Central memory CD8-positive, alpha-beta T cell (primary cell): ENCODE data around the gene OR5D16.
"Not testable (repeated sequence)": the region's sequence is repeated elsewhere in the genome, so short reads cannot be mapped to it uniquely, and the experiment has no call there.

Experiments used
- ATAC-seq: fragments of 150-1000 bp; cut with Tn5 transposase; replicated peaks from 2 replicates; pipeline ENCODE4 v1.10.0; 2022; ENCODE audit warnings: mild to moderate bottlenecking, moderate FRiP score, moderate number of reproducible peaks; ENCODE audit not compliant: poor library complexity, severe bottlenecking; ENCODE audit errors: extremely low read depth
- DNase-seq, 2 donors: peaks; one replicate each; pipeline ENCODE4 v3.0.0; 2021; ENCODE audit warnings: low spot score in 2 of 2
- H3K27ac Mint-ChIP-seq: one replicate; pipeline ENCODE4 v1.8.0; 2022; ENCODE audit warnings: low read depth, mild to moderate bottlenecking, moderate library complexity, mixed read lengths
- H3K27me3 Mint-ChIP-seq: one replicate; pipeline ENCODE4 v1.8.0; 2022; ENCODE audit warnings: mixed read lengths
- H3K36me3 Mint-ChIP-seq: one replicate; pipeline ENCODE4 v1.8.0; 2022; ENCODE audit warnings: mild to moderate bottlenecking, moderate library complexity, mixed read lengths; ENCODE audit not compliant: insufficient read depth
- H3K4me1 Mint-ChIP-seq: one replicate; pipeline ENCODE4 v1.8.0; 2022; ENCODE audit warnings: mixed read lengths
- H3K4me3 Mint-ChIP-seq: one replicate; pipeline ENCODE4 v1.8.0; 2022; ENCODE audit warnings: mild to moderate bottlenecking, moderate library complexity, mixed read lengths
- H3K9me3 Mint-ChIP-seq: one replicate; pipeline ENCODE4 v1.8.0; 2022; ENCODE audit warnings: mixed read lengths

The OR5D16 gene

DNA sequence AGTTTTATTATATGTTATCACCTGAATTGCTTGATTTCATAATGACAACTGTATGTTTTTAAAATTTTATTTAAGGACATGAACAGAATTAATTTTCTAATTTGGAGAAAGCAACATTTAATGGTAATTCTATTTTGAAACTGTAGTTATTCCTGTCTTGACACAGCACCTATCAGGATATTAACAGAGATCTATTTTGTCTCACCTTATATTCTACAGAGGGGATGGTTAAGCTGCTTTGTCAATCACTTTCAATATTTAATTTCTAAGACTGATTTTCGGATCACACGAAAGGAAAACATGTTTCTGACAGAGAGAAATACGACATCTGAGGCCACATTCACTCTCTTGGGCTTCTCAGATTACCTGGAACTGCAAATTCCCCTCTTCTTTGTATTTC is at the start of gene OR5D16:
TSS of gene OR5D16 (plus strand) at position 301 of the 400 bp plus-strand sequence. CDS start at position 301, 0 bp downstream.
- ATAC-seq, result no peak
- Mint-ChIP-seq H3K27ac (no peak within 1 kb of the TSS), H3K36me3 (no peaks in the 10 kb centered on the region), H3K27me3 (no peaks in the 10 kb centered on the region), H3K4me3 (no peak within 1 kb of the TSS), H3K4me1 (no peaks in the 10 kb centered on the region), H3K9me3 (peaks cover 25% of the 10 kb centered on the region)
- no peak for DNase-seq

DNA sequence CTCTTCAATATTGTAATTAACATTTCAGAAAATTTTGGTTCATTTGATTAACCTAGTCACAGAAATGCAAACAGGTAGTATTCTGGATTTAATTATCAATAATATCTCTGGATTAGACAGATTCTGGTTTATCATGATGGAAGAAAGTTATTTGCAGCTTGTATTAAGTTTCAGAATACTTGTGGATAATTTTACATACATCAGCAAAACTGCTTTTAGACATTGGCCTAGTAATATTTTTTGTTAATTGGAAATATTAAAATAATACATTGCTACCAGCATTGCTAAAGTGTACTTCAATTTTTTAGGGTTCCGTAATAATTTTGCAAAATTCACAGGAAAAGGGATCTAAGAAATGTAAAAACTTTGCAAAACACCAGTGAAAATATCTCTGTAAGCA is 46.9 kb upstream of the OR5D16 start:
- no peak overlapping the region for H3K4me3 Mint-ChIP-seq
- no peaks in the 10 kb centered on the region for H3K27me3 Mint-ChIP-seq
- peaks cover 20% of the 10 kb centered on the region for H3K9me3 Mint-ChIP-seq
- H3K4me1 Mint-ChIP-seq, result no peaks in the 10 kb centered on the region
- DNase-seq, result no peak
- H3K27ac Mint-ChIP-seq, result no peak overlapping the region
- H3K36me3 Mint-ChIP-seq, result no peaks in the 10 kb centered on the region
- ATAC-seq, result no peak

DNA sequence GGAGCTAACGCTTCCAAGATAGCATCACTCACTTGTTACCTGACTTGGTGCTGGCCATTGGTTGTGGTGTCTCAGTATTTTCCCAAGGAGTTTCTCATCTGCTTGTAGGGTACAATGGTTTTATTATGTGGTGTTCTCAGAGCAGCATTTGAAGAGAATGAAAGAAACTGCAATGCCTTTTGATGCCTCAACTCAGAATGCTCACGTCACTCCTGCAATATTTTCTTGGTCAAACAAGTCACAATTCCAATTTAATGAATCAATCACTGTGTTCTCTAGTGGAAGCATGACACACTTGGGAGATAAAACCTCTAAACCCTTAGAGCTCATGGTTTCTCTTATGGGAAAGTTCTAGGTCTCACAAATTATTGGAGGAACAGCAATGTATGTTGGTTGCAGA is 45.2 kb upstream of the OR5D16 start:
- peaks cover 8% of the 10 kb centered on the region for H3K9me3 Mint-ChIP-seq
- ATAC-seq (no peak), DNase-seq (no peak)
- H3K4me1 Mint-ChIP-seq, result no peaks in the 10 kb centered on the region
- H3K27ac Mint-ChIP-seq, result no peak overlapping the region
- H3K27me3 Mint-ChIP-seq, result no peaks in the 10 kb centered on the region
- H3K4me3 Mint-ChIP-seq, result no peak overlapping the region
- no peaks in the 10 kb centered on the region for H3K36me3 Mint-ChIP-seq

- peaks cover 13% of the 10 kb centered on the region for H3K9me3 Mint-ChIP-seq
- no peak within 1 kb of the TSS for H3K27ac Mint-ChIP-seq
- H3K4me1 Mint-ChIP-seq, result no peaks in the 10 kb centered on the region
- H3K4me3 Mint-ChIP-seq, result no peak within 1 kb of the TSS
- H3K36me3 Mint-ChIP-seq, result no peaks in the 10 kb centered on the region
- H3K27me3 Mint-ChIP-seq, result no peaks in the 10 kb centered on the region
- no peak for DNase-seq
- ATAC-seq, result no peak
These were observed 43.3 kb upstream of the OR5D16 start, which contains the start of gene OR5D14 for GRCh38 chr11:55795256-55795655. Gene OR5D14 (plus strand): TSS chr11:55795556. CDS start chr11:55795556, 0 bp downstream.

DNA sequence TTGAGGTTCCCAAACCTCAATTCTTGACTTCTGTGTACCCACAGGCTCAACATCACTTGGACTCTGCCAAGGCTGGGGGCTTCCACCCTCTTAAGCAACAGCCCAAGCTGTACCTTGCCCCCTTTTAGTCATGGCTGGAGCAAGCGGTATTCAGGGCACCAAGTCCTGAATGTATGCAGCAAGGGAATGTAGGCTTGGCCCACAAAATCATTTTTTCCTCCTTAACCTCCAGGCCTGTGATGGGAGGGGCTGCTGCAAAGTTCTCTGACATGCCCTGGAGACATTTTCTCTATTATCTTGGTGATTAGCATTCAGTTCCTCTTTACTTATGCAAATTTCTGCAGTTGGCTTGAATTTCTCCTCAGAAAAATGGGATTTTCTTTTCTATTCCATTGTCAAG is 32.3 kb upstream of the OR5D16 start:
- peaks cover 1% of the 10 kb centered on the region for H3K36me3 Mint-ChIP-seq
- DNase-seq (no peak), ATAC-seq (no peak)
- H3K27ac Mint-ChIP-seq, result no peak overlapping the region
- no peaks in the 10 kb centered on the region for H3K27me3 Mint-ChIP-seq
- no peak overlapping the region for H3K4me3 Mint-ChIP-seq
- peaks cover 18% of the 10 kb centered on the region for H3K9me3 Mint-ChIP-seq
- no peaks in the 10 kb centered on the region for H3K4me1 Mint-ChIP-seq

DNA sequence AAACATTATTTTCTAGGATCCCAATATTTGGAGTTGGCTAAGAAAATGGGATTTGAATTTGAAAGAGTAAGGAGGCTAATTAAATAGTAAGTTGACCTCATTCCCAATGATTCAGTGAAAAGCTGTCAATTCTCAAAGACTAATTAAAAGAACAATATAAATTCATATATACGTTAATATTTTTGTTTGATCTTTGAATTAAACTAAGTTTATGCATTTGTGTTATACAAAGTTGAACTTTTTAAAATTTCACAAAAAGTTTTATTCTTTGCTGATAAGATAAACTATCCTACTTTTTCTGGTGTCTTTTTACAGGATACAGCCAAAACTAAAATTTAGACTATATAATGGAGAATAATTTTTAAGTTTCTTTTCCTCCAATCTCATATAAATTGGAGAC is 27.5 kb upstream of the OR5D16 start, which contains the start of gene OR5L1:
TSS of gene OR5L1 (plus strand) at position 301 of the 400 bp plus-strand sequence. CDS start 100 bp downstream, outside the sequence.
- DNase-seq (no peak), ATAC-seq (no peak)
- H3K27me3 Mint-ChIP-seq, result no peaks in the 10 kb centered on the region
- peaks cover 22% of the 10 kb centered on the region for H3K9me3 Mint-ChIP-seq
- H3K4me1 Mint-ChIP-seq, result no peaks in the 10 kb centered on the region
- no peaks in the 10 kb centered on the region for H3K36me3 Mint-ChIP-seq
- H3K27ac Mint-ChIP-seq, result no peak within 1 kb of the TSS
- no peak within 1 kb of the TSS for H3K4me3 Mint-ChIP-seq

DNA sequence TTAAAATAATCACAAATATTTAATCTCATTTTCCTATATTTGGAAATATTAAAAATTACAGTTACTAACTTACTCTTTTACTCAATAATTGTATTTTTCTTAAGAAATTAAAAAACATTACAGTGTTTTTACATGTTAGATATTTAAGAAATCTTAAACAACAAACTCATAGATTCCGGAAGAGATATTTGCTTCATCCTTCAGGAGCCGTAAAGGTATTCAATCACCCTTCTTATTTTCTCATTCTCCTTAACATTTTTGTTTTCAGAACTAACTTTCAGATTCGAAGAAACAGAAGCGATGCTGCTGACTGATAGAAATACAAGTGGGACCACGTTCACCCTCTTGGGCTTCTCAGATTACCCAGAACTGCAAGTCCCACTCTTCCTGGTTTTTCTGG is 19.2 kb upstream of the OR5D16 start, which contains the start of gene OR5D18:
TSS of gene OR5D18 (plus strand) at position 301 of the 400 bp plus-strand sequence. CDS start at position 301, 0 bp downstream.
- no peaks in the 10 kb centered on the region for H3K27me3 Mint-ChIP-seq
- no peaks in the 10 kb centered on the region for H3K36me3 Mint-ChIP-seq
- no peak within 1 kb of the TSS for H3K27ac Mint-ChIP-seq
- no peak for DNase-seq
- H3K4me1 Mint-ChIP-seq, result no peaks in the 10 kb centered on the region
- ATAC-seq, result no peak
- peaks cover 27% of the 10 kb centered on the region for H3K9me3 Mint-ChIP-seq
- no peak within 1 kb of the TSS for H3K4me3 Mint-ChIP-seq

GRCh38 chr11:55826919-55827318 is 11.6 kb upstream of the OR5D16 start, which contains the start of gene OR5L2:
Gene OR5L2 (plus strand): TSS chr11:55827219. CDS start chr11:55827219, 0 bp downstream.
- Mint-ChIP-seq H3K9me3 (peaks cover 19% of the 10 kb centered on the region), H3K4me1 (no peaks in the 10 kb centered on the region), H3K27me3 (no peaks in the 10 kb centered on the region), H3K36me3 (no peaks in the 10 kb centered on the region), H3K4me3 (no peak within 1 kb of the TSS), H3K27ac (no peak within 1 kb of the TSS)
- ATAC-seq (no peak), DNase-seq (no peak)

DNA sequence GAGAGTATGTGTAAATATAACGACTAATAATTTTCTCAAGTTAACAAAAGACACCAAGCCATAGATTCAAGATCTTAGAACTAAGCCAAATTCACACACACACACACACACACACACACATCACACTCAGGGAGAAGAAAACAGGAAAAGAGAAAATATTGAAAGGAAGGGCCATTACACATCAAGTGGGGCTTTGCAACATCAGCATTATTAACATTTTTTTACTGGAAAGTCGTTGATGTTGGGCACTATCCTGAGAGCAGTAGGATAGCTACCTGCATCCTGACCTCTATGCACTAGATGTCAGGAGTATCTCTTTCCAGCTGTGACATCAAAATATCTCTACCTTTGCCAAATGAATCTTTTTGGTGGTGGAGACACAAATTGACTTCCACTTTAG is 8.9 kb downstream of the OR5D16 start:
- H3K27me3 Mint-ChIP-seq, result no peaks in the 10 kb centered on the region

DNA sequence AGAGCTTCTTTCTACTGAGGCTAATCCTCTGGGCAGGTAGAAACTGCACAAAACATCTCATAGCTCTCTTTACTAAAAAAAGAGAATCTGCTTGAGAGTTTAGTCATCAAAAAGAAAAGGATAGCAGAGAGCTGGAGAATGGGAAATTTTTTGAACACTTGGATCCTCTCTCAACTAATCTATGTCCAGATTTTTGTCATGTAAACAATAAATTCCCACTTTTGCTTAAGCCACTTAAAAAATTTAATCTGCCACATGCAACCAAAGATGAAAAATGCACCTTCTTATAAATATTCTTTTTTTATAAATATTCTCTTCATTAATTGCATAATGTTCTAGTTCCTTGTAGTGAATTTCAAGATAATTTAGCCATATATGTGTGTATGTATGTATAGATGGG is 10.5 kb downstream of the OR5D16 start:
- Mint-ChIP-seq H3K4me1 (no peaks in the 10 kb centered on the region), H3K9me3 (peaks cover 24% of the 10 kb centered on the region), H3K27ac (no peak overlapping the region), H3K27me3 (no peaks in the 10 kb centered on the region), H3K36me3 (no peaks in the 10 kb centered on the region), H3K4me3 (no peak overlapping the region)
- no peak for DNase-seq
- no peak for ATAC-seq

More for the DNA sequence above, 8.9 kb downstream of the OR5D16 start:
- H3K36me3 Mint-ChIP-seq, result no peaks in the 10 kb centered on the region
- H3K27ac Mint-ChIP-seq, result no peak overlapping the region
- H3K4me1 Mint-ChIP-seq, result no peaks in the 10 kb centered on the region
- DNase-seq, result no peak
- ATAC-seq, result no peak
- H3K9me3 Mint-ChIP-seq, result peaks cover 22% of the 10 kb centered on the region
- H3K4me3 Mint-ChIP-seq, result no peak overlapping the region

- H3K4me3 Mint-ChIP-seq, result no peak overlapping the region
- no peaks in the 10 kb centered on the region for H3K27me3 Mint-ChIP-seq
- no peak overlapping the region for H3K27ac Mint-ChIP-seq
- H3K36me3 Mint-ChIP-seq, result no peaks in the 10 kb centered on the region
- no peak for DNase-seq
- H3K9me3 Mint-ChIP-seq, result peaks cover 12% of the 10 kb centered on the region
- no peak for ATAC-seq
- H3K4me1 Mint-ChIP-seq, result no peaks in the 10 kb centered on the region
These were observed 13.6 kb downstream of the OR5D16 start for GRCh38 chr11:55852141-55852540.

- Mint-ChIP-seq H3K36me3 (no peaks in the 10 kb centered on the region), H3K4me3 (no peak overlapping the region), H3K27ac (no peak overlapping the region), H3K4me1 (no peaks in the 10 kb centered on the region), H3K9me3 (peaks cover 17% of the 10 kb centered on the region), H3K27me3 (no peaks in the 10 kb centered on the region)
- ATAC-seq (no peak), DNase-seq (no peak)
These were observed 16.2 kb downstream of the OR5D16 start for GRCh38 chr11:55854704-55855103.

DNA sequence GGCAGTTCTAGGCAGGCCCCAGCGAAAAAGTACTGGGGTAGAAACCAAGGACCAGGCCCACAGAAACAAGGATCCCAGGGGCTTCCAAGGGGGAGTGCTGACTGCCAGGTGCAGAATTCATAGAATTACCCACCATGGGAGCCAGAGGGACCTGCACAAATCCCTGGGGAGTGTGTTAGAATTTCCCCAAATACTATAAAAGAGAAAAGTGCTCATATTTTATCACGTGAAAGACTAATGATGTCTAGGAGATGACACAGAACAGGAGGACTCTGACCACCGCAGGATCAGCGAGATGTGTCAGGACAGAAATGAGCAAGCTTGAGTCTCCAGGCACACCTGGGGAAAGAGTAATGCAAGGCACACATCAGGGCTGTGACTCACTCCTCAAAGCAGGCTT is 28.8 kb downstream of the OR5D16 start:
- not testable (repeated sequence) for H3K4me3 Mint-ChIP-seq

More for the DNA sequence above, 28.8 kb downstream of the OR5D16 start:
- H3K4me1 Mint-ChIP-seq, DNase-seq, ATAC-seq, H3K27ac Mint-ChIP-seq, H3K36me3 Mint-ChIP-seq, H3K27me3 Mint-ChIP-seq: not testable (repeated sequence)
- H3K9me3 Mint-ChIP-seq, result peaks cover 11% of the 10 kb centered on the region
